Vagina (tissue), 2 donors: ENCODE results near the gene GAS7.
A peak's percentile ranks its signal among the peaks of the same experiment; 100 is the strongest.

Experiments used
- POLR2A ChIP-seq, 2 donors: fragments of 450-650 bp; IDR thresholded peaks; one replicate each; pipeline ENCODE4 v1.6.1; 2017; ENCODE audit warnings: antibody characterized with exemption in 2 of 2, mild to moderate bottlenecking in 2 of 2, moderate library complexity in 2 of 2
- POLR2AphosphoS5 ChIP-seq, 2 donors: sonication (generic); formaldehyde crosslinking; IDR thresholded peaks; one replicate each; pipeline ENCODE4 v1.9.0; 2017; ENCODE audit warnings: antibody characterized with exemption in 2 of 2, mild to moderate bottlenecking in 2 of 2, low read depth in 1 of 2; ENCODE audit not compliant: insufficient read depth in 1 of 2
- TF ChIP-seq, protein P1 (sequence below), 3 experiments: fragments of 450-650 bp in 2 of 3; fragments of 200-600 bp in 1 of 3; sonication (generic) in 1 of 3; IDR thresholded peaks; one replicate each; pipeline ENCODE4 v1.5.1; 2017 to 2019; ENCODE audit warnings: antibody characterized with exemption in 3 of 3, mild to moderate bottlenecking in 2 of 3, moderate library complexity in 2 of 3

DNA sequence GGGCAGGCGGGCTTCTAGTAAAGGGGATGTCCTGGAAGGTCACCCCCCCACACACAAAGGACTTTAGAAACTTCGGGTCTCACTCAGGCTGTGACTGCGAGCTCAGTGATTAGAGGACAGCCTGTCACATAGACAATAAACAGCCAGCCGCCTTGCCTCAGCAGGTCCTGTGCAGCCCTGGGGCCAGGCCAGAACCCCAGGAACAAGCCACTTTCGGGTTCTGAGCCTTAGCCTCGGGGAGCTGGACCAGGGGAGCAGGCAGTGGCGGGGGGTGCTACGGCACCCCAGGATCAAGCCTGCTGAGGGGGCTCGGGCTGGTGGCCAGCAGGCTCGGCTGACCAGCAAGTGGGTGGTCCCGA, 1.1 kb downstream of the GAS7 start:
- TF ChIP-seq, protein P1, sequence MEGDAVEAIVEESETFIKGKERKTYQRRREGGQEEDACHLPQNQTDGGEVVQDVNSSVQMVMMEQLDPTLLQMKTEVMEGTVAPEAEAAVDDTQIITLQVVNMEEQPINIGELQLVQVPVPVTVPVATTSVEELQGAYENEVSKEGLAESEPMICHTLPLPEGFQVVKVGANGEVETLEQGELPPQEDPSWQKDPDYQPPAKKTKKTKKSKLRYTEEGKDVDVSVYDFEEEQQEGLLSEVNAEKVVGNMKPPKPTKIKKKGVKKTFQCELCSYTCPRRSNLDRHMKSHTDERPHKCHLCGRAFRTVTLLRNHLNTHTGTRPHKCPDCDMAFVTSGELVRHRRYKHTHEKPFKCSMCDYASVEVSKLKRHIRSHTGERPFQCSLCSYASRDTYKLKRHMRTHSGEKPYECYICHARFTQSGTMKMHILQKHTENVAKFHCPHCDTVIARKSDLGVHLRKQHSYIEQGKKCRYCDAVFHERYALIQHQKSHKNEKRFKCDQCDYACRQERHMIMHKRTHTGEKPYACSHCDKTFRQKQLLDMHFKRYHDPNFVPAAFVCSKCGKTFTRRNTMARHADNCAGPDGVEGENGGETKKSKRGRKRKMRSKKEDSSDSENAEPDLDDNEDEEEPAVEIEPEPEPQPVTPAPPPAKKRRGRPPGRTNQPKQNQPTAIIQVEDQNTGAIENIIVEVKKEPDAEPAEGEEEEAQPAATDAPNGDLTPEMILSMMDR (IDR thresholded peaks at IDR 0.05), result no peak
- TF ChIP-seq POLR2A (IDR thresholded peaks at IDR 0.05) (no peak), POLR2AphosphoS5 (IDR thresholded peaks at IDR 0.05; ENCODE audit: insufficient read depth in 1 of 2, low read depth in 1 of 2) (peak in 1 of 2 donors; percentile 37)
